ENCODE data around the gene TMEM178B. TPM values are rescaled to one million over a fixed set of nuclear protein-coding genes. Genes with fewer than 3 reads are reported as not detected.

The TMEM178B gene
- total RNA-seq, 1 donor from 2014 or later, result 0.68 TPM

- DNase-seq, result no peak
- H3K4me1 Mint-ChIP-seq, result no peaks in the 10 kb centered on the region
- H3K27me3 Mint-ChIP-seq, result peaks cover 10% of the 10 kb centered on the region
- intact Hi-C loops (cut with micrococcal nuclease), result no loop called here
- no peaks in the 10 kb centered on the region for H3K36me3 Mint-ChIP-seq (ENCODE audit: low read depth)
- H3K27ac Mint-ChIP-seq, result no peak overlapping the region
- no peak overlapping the region for H3K4me3 Mint-ChIP-seq
- H3K9me3 Mint-ChIP-seq, result peaks cover 11% of the 10 kb centered on the region
Observed at GRCh38 chr7:141427134-141427533, 353.3 kb downstream of the TMEM178B start.

- Mint-ChIP-seq H3K36me3 (ENCODE audit: low read depth) (no peaks in the 10 kb centered on the region), H3K27ac (no peak overlapping the region), H3K4me1 (no peaks in the 10 kb centered on the region), H3K9me3 (peaks cover 8% of the 10 kb centered on the region), H3K4me3 (no peak overlapping the region), H3K27me3 (peaks cover 15% of the 10 kb centered on the region)
- no peak for DNase-seq
- intact Hi-C loops (cut with micrococcal nuclease), result no loop called here
Observed at GRCh38 chr7:141430455-141431139, 356.7 kb downstream of the TMEM178B start.

- no peak overlapping the region for H3K4me3 Mint-ChIP-seq
- peaks cover 8% of the 10 kb centered on the region for H3K9me3 Mint-ChIP-seq
- DNase-seq, result no peak
- no peak overlapping the region for H3K27ac Mint-ChIP-seq
- intact Hi-C loops (cut with micrococcal nuclease), result no loop called here
- no peaks in the 10 kb centered on the region for H3K36me3 Mint-ChIP-seq (ENCODE audit: low read depth)
- peaks cover 17% of the 10 kb centered on the region for H3K27me3 Mint-ChIP-seq
- H3K4me1 Mint-ChIP-seq, result no peaks in the 10 kb centered on the region
Observed at GRCh38 chr7:141431140-141431479, 357.2 kb downstream of the TMEM178B start.

GRCh38 chr7:141431711-141432110 lies 357.8 kb downstream of the TMEM178B start:
- intact Hi-C loops (cut with micrococcal nuclease), result no loop called here
- H3K27me3 Mint-ChIP-seq, result peaks cover 19% of the 10 kb centered on the region
- no peaks in the 10 kb centered on the region for H3K4me1 Mint-ChIP-seq
- no peak overlapping the region for H3K27ac Mint-ChIP-seq
- DNase-seq, result no peak
- H3K9me3 Mint-ChIP-seq, result peaks cover 8% of the 10 kb centered on the region
- no peak overlapping the region for H3K4me3 Mint-ChIP-seq
- H3K36me3 Mint-ChIP-seq (ENCODE audit: low read depth), result no peaks in the 10 kb centered on the region

- intact Hi-C loops (cut with micrococcal nuclease), result no loop called here
- peaks cover 19% of the 10 kb centered on the region for H3K27me3 Mint-ChIP-seq
- no peak for DNase-seq
- H3K36me3 Mint-ChIP-seq (ENCODE audit: low read depth), result no peaks in the 10 kb centered on the region
- H3K4me3 Mint-ChIP-seq, result no peak overlapping the region
- H3K4me1 Mint-ChIP-seq, result no peaks in the 10 kb centered on the region
- no peaks in the 10 kb centered on the region for H3K9me3 Mint-ChIP-seq
- no peak overlapping the region for H3K27ac Mint-ChIP-seq
Observed at GRCh38 chr7:141433698-141434097, 359.8 kb downstream of the TMEM178B start.

GRCh38 chr7:141436139-141436538 lies 362.3 kb downstream of the TMEM178B start:
- H3K4me1 Mint-ChIP-seq, result no peaks in the 10 kb centered on the region
- peaks cover 13% of the 10 kb centered on the region for H3K27me3 Mint-ChIP-seq
- intact Hi-C loops (cut with micrococcal nuclease), result no loop called here
- H3K36me3 Mint-ChIP-seq (ENCODE audit: low read depth), result no peaks in the 10 kb centered on the region
- no peak overlapping the region for H3K4me3 Mint-ChIP-seq
- DNase-seq, result no peak
- no peaks in the 10 kb centered on the region for H3K9me3 Mint-ChIP-seq
- no peak overlapping the region for H3K27ac Mint-ChIP-seq

GRCh38 chr7:141436575-141437075 lies 362.8 kb downstream of the TMEM178B start:
- intact Hi-C loops (cut with micrococcal nuclease), result no loop called here
- Mint-ChIP-seq H3K27ac (no peak overlapping the region), H3K36me3 (ENCODE audit: low read depth) (no peaks in the 10 kb centered on the region), H3K4me3 (no peak overlapping the region), H3K9me3 (no peaks in the 10 kb centered on the region), H3K4me1 (no peaks in the 10 kb centered on the region), H3K27me3 (peaks cover 12% of the 10 kb centered on the region)
- DNase-seq, result no peak

GRCh38 chr7:141439164-141439563 lies 365.3 kb downstream of the TMEM178B start:
- no peaks in the 10 kb centered on the region for H3K36me3 Mint-ChIP-seq (ENCODE audit: low read depth)
- H3K4me3 Mint-ChIP-seq, result no peak overlapping the region
- H3K27ac Mint-ChIP-seq, result no peak overlapping the region
- H3K27me3 Mint-ChIP-seq, result peaks cover 12% of the 10 kb centered on the region
- intact Hi-C loops (cut with micrococcal nuclease), result no loop called here
- no peaks in the 10 kb centered on the region for H3K9me3 Mint-ChIP-seq
- H3K4me1 Mint-ChIP-seq, result no peaks in the 10 kb centered on the region
- DNase-seq, result no peak

GRCh38 chr7:141439776-141440175 lies 365.9 kb downstream of the TMEM178B start:
- DNase-seq, result no peak
- intact Hi-C loops (cut with micrococcal nuclease), result no loop called here
- no peaks in the 10 kb centered on the region for H3K4me1 Mint-ChIP-seq
- H3K4me3 Mint-ChIP-seq, result no peak overlapping the region
- peaks cover 12% of the 10 kb centered on the region for H3K27me3 Mint-ChIP-seq
- no peaks in the 10 kb centered on the region for H3K36me3 Mint-ChIP-seq (ENCODE audit: low read depth)
- no peaks in the 10 kb centered on the region for H3K9me3 Mint-ChIP-seq
- H3K27ac Mint-ChIP-seq, result no peak overlapping the region

GRCh38 chr7:141441837-141442627 lies 368.2 kb downstream of the TMEM178B start:
- no peaks in the 10 kb centered on the region for H3K9me3 Mint-ChIP-seq
- no peak overlapping the region for H3K27ac Mint-ChIP-seq
- intact Hi-C loops (cut with micrococcal nuclease), result no loop called here
- H3K27me3 Mint-ChIP-seq, result peaks cover 14% of the 10 kb centered on the region
- H3K4me3 Mint-ChIP-seq, result no peak overlapping the region
- H3K4me1 Mint-ChIP-seq, result no peaks in the 10 kb centered on the region
- H3K36me3 Mint-ChIP-seq (ENCODE audit: low read depth), result no peaks in the 10 kb centered on the region
- no peak for DNase-seq

- no peaks in the 10 kb centered on the region for H3K4me1 Mint-ChIP-seq
- no peak overlapping the region for H3K4me3 Mint-ChIP-seq
- no peak overlapping the region for H3K27ac Mint-ChIP-seq
- H3K36me3 Mint-ChIP-seq (ENCODE audit: low read depth), result no peaks in the 10 kb centered on the region
- peaks cover 14% of the 10 kb centered on the region for H3K27me3 Mint-ChIP-seq
- DNase-seq, result no peak
- intact Hi-C loops (cut with micrococcal nuclease), result no loop called here
- H3K9me3 Mint-ChIP-seq, result no peaks in the 10 kb centered on the region
Observed at GRCh38 chr7:141442781-141443180, 368.9 kb downstream of the TMEM178B start.

GRCh38 chr7:141444961-141445360 lies 371.1 kb downstream of the TMEM178B start:
- no peak overlapping the region for H3K27ac Mint-ChIP-seq
- no peaks in the 10 kb centered on the region for H3K9me3 Mint-ChIP-seq
- H3K4me1 Mint-ChIP-seq, result no peaks in the 10 kb centered on the region
- H3K27me3 Mint-ChIP-seq, result peaks cover 14% of the 10 kb centered on the region
- intact Hi-C loops (cut with micrococcal nuclease), result no loop called here
- no peak for DNase-seq
- H3K36me3 Mint-ChIP-seq (ENCODE audit: low read depth), result no peaks in the 10 kb centered on the region
- H3K4me3 Mint-ChIP-seq, result no peak overlapping the region

- intact Hi-C loops (cut with micrococcal nuclease), result no loop called here
- Mint-ChIP-seq H3K27me3 (peaks cover 5% of the 10 kb centered on the region), H3K27ac (no peak overlapping the region), H3K9me3 (no peaks in the 10 kb centered on the region), H3K36me3 (ENCODE audit: low read depth) (no peaks in the 10 kb centered on the region), H3K4me1 (no peaks in the 10 kb centered on the region), H3K4me3 (no peak overlapping the region)
- no peak for DNase-seq
Observed at GRCh38 chr7:141451232-141451631, 377.4 kb downstream of the TMEM178B start.

- Mint-ChIP-seq H3K9me3 (no peaks in the 10 kb centered on the region), H3K27ac (no peak overlapping the region), H3K36me3 (ENCODE audit: low read depth) (no peaks in the 10 kb centered on the region), H3K4me3 (no peak overlapping the region), H3K4me1 (no peaks in the 10 kb centered on the region), H3K27me3 (peaks cover 3% of the 10 kb centered on the region)
- no peak for DNase-seq
- intact Hi-C loops (cut with micrococcal nuclease), result no loop called here
Observed at GRCh38 chr7:141452911-141453310, 379.0 kb downstream of the TMEM178B start.

Measured in activated CD4-positive, alpha-beta T cell treated with anti-CD3 and anti-CD28 coated beads, Interleukin-2, amount 10 ng/mL, durations not matched to agents 24 days and 14 days (primary cell).